HG03571 (cell line): ENCODE data around the gene PLCB1.
"Not testable (repeated sequence)": the region's sequence is repeated elsewhere in the genome, so short reads cannot be mapped to it uniquely, and the experiment has no call there.

ENCODE experiments used
- ATAC-seq: cut with Tn5 transposase; IDR thresholded peaks from one replicate; pipeline ENCODE4 v1.9.1; 2021; ENCODE audit not compliant: unreplicated experiment

PLCB1 gene

GRCh38 chr20:8801686-8802085 is 669.6 kb downstream of the PLCB1 start:
- no peak for ATAC-seq

- ATAC-seq, result no peak
Measured at GRCh38 chr20:8803065-8803464, 671.0 kb downstream of the PLCB1 start.

GRCh38 chr20:8803941-8804340 is 671.9 kb downstream of the PLCB1 start:
- no peak for ATAC-seq

- ATAC-seq, result no peak
Measured at GRCh38 chr20:8805737-8806442, 673.8 kb downstream of the PLCB1 start.

GRCh38 chr20:8807480-8808201 is 675.6 kb downstream of the PLCB1 start:
- ATAC-seq, result no peak

GRCh38 chr20:8808202-8808535 is 676.1 kb downstream of the PLCB1 start:
- no peak for ATAC-seq

GRCh38 chr20:8809107-8809953 is 677.3 kb downstream of the PLCB1 start:
- no peak for ATAC-seq

GRCh38 chr20:8811801-8812594 is 679.9 kb downstream of the PLCB1 start:
- ATAC-seq, result no peak

- no peak for ATAC-seq
Measured at GRCh38 chr20:8812817-8813216, 680.8 kb downstream of the PLCB1 start.

- ATAC-seq, result no peak
Measured at GRCh38 chr20:8815208-8815607, 683.1 kb downstream of the PLCB1 start.

- ATAC-seq, result no peak
Measured at GRCh38 chr20:8829256-8829655, 697.2 kb downstream of the PLCB1 start.

- ATAC-seq, result not testable (repeated sequence)
Measured at GRCh38 chr20:8834294-8834693, 702.2 kb downstream of the PLCB1 start.

- ATAC-seq, result no peak
Measured at GRCh38 chr20:8834851-8835250, 702.8 kb downstream of the PLCB1 start.

GRCh38 chr20:8837396-8837795 is 705.3 kb downstream of the PLCB1 start:
- no peak for ATAC-seq

- no peak for ATAC-seq
Measured at GRCh38 chr20:8842525-8842924, 710.5 kb downstream of the PLCB1 start.

- ATAC-seq, result no peak
Measured at GRCh38 chr20:8844179-8844578, 712.1 kb downstream of the PLCB1 start.

GRCh38 chr20:8849990-8850389 is 717.9 kb downstream of the PLCB1 start:
- ATAC-seq, result no peak

GRCh38 chr20:8851446-8851845 is 719.4 kb downstream of the PLCB1 start:
- ATAC-seq, result no peak

GRCh38 chr20:8851919-8852318 is 719.9 kb downstream of the PLCB1 start:
- ATAC-seq, result not testable (repeated sequence)

GRCh38 chr20:8853211-8853610 is 721.1 kb downstream of the PLCB1 start:
- ATAC-seq, result not testable (repeated sequence)

- peak; percentile 92 for ATAC-seq
Measured at GRCh38 chr20:8853805-8854338, 721.8 kb downstream of the PLCB1 start.
